Right atrium auricular region (tissue), 2 donors: ENCODE measurements around the gene TRAPPC2L. TPM values are rescaled to one million over a fixed set of nuclear protein-coding genes. Genes with fewer than 3 reads are reported as not detected.

Source experiments
- DNase-seq: peaks from one replicate; pipeline ENCODE4 v3.0.0-alpha.2; 2019; ENCODE audit warnings: low spot score
- H3K27ac ChIP-seq, 2 donors: fragments of 200-600 bp; sonication (generic); 1 replicate in 1 of 2; 2 replicates in 1 of 2; pipeline ENCODE4 v1.5.1; 2016 to 2019
- H3K27me3 ChIP-seq, 2 donors: fragments of 200-600 bp; sonication (generic); one replicate each; pipeline versions ENCODE4 v1.5.1 to v1.6.0; 2017 to 2019
- H3K36me3 ChIP-seq: fragments of 200-600 bp; sonication (generic); one replicate; pipeline ENCODE4 v1.5.1; 2016
- H3K4me1 ChIP-seq, 2 donors: fragments of 200-600 bp; sonication (generic); one replicate each; pipeline versions ENCODE4 v1.5.1 to v1.6.0; 2017 to 2019
- H3K4me3 ChIP-seq, 2 donors: fragments of 200-600 bp; sonication (generic); 1 replicate in 1 of 2; 2 replicates in 1 of 2; pipeline ENCODE4 v1.5.1; 2017 to 2019; ENCODE audit warnings: mild to moderate bottlenecking in 1 of 2, moderate library complexity in 1 of 2
- H3K9me3 ChIP-seq, 2 donors: fragments of 200-600 bp; sonication (generic); one replicate each; pipeline ENCODE4 v1.5.1; 2019
- total RNA-seq, 2 donors: library from RNA; depleted of rRNA; stranded (reverse); fragments of >200 nt; gene quantifications; one replicate each; pipeline ENCODE4 v1.1.0, GENCODE V29; 2016
- TF ChIP-seq, protein P1 (sequence below), 2 donors: fragments of 200-600 bp; sonication (generic); IDR thresholded peaks; one replicate each; pipeline ENCODE4 v1.5.1; 2019; ENCODE audit warnings: antibody characterized with exemption in 2 of 2

Gene TRAPPC2L
- total RNA-seq, 2 donors from 2014 or later: 30.7 to 33.0 TPM

DNA sequence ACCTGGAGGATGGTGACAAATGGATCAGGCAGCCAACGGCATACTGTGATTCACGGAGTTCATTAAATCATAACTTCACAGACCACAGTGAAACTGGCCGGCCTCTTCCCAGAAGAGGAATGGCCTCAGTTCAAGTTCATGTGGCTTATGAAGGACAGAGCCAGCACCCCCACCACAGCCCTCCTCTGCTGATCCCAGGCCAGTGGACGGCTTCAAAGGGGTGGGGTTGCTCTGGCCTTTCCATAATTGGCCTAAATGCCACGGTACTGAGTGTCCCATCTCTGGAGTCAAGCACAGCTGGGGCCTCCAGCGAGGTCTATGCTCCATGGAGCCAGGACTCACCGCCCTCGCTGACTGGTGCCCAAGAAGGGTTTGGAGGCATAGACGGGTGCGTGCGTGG is 21.5 kb upstream of the TRAPPC2L start:
- Histone ChIP-seq H3K9me3 (no peaks in the 10 kb centered on the region), H3K36me3 (peaks cover 17% of the 10 kb centered on the region), H3K27ac (no peak overlapping the region), H3K4me3 (no peak overlapping the region), H3K27me3 (no peaks in the 10 kb centered on the region), H3K4me1 (no peaks in the 10 kb centered on the region)
- DNase-seq: peak; percentile 68
- TF ChIP-seq, protein P1, sequence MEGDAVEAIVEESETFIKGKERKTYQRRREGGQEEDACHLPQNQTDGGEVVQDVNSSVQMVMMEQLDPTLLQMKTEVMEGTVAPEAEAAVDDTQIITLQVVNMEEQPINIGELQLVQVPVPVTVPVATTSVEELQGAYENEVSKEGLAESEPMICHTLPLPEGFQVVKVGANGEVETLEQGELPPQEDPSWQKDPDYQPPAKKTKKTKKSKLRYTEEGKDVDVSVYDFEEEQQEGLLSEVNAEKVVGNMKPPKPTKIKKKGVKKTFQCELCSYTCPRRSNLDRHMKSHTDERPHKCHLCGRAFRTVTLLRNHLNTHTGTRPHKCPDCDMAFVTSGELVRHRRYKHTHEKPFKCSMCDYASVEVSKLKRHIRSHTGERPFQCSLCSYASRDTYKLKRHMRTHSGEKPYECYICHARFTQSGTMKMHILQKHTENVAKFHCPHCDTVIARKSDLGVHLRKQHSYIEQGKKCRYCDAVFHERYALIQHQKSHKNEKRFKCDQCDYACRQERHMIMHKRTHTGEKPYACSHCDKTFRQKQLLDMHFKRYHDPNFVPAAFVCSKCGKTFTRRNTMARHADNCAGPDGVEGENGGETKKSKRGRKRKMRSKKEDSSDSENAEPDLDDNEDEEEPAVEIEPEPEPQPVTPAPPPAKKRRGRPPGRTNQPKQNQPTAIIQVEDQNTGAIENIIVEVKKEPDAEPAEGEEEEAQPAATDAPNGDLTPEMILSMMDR (IDR thresholded peaks at IDR 0.05): no peak

DNA sequence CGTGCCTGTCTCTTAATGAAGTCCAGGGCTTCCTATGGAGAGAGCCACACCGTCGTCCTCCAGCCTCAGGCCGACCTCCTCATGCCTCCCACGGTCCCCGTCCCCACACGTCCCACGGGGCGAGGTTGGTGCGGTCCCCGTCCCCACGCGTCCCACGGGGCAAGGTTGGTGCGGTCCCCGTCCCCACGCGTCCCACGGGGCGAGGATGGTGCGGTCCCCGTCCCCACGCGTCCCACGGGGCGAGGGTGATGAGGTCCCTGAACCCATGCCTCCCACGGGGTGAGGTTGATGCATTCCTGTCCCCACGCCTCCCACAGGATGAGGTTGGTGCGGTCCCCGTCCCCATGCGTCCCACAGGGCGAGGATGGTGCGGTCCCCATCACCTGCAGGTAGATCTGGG is 21.1 kb upstream of the TRAPPC2L start:
- no peaks in the 10 kb centered on the region for H3K9me3 ChIP-seq
- no peak for DNase-seq
- peaks cover 21% of the 10 kb centered on the region for H3K36me3 ChIP-seq
- H3K27ac ChIP-seq: no peak overlapping the region
- no peaks in the 10 kb centered on the region for H3K4me1 ChIP-seq
- H3K27me3 ChIP-seq: no peaks in the 10 kb centered on the region
- H3K4me3 ChIP-seq: no peak overlapping the region
- TF ChIP-seq, protein P1 (IDR thresholded peaks at IDR 0.05): no peak

DNA sequence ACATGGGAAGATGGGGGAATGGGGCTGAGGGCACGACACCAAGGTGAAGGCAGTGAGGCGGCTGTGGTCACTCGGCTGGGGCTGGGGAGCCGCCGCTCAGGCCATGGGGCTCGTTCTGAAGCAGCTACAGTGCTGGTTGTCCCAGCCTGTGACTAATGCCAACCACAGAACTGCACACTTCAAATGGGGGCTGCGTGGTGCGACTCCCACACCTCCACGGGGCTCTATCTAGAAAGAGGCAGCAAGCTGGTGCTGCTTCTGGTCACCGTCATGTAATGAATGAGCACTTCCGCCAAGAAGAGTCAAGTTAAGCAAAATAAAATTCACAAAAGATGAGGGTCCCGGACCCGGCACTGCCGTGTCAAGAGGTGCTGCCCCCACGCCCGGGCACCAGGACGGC is 20.1 kb upstream of the TRAPPC2L start:
- H3K27ac ChIP-seq: no peak overlapping the region
- no peak for DNase-seq
- no peaks in the 10 kb centered on the region for H3K4me1 ChIP-seq
- no peaks in the 10 kb centered on the region for H3K9me3 ChIP-seq
- TF ChIP-seq, protein P1 (IDR thresholded peaks at IDR 0.05): no peak
- H3K27me3 ChIP-seq: no peaks in the 10 kb centered on the region
- H3K4me3 ChIP-seq: no peak overlapping the region
- H3K36me3 ChIP-seq: peaks cover 25% of the 10 kb centered on the region

DNA sequence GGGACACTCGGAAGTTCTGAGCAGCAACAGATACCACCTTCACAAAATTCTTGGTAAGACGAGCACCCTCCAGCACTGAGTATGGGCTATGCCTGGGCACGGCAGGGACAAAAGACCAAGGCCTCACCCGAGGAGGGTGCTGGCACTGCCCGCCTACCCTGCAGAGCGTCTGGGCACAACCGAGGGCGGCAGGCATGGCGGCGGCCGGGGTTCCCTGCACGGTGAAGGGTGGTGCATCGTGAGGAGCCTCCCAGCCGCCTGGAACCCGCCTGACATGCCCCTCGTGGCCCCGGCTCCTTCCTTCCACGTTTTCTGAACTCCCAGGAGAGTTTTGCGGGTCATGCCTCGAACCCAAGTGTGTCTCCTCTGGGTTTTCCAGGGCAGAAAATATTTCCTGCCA is 19.1 kb upstream of the TRAPPC2L start:
- Histone ChIP-seq H3K9me3 (no peaks in the 10 kb centered on the region), H3K27me3 (no peaks in the 10 kb centered on the region), H3K4me1 (no peaks in the 10 kb centered on the region), H3K4me3 (no peak overlapping the region), H3K27ac (no peak overlapping the region), H3K36me3 (peaks cover 34% of the 10 kb centered on the region)
- no peak for DNase-seq
- TF ChIP-seq, protein P1 (IDR thresholded peaks at IDR 0.05): no peak

DNA sequence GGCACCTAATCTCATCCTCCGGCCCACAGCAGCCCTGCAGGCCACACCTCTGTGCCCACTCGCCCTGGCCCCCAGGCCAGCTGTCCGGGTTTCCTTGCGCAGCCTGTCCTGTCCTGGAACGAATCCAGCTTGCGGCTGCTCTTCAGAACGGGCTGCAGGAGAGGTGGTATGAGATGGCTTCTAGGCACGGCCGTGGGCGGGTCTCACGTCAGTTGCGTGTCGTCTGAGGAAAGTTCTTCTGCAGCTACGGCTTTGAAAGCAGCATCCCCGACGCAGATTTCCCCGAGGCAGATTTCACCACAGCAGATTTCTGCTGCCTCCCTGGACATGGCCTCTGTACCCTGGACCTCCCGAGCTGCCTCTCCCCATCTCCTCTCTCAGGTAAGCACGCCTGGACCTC is 18.4 kb upstream of the TRAPPC2L start:
- no peak overlapping the region for H3K4me3 ChIP-seq
- peaks cover 34% of the 10 kb centered on the region for H3K36me3 ChIP-seq
- no peak for DNase-seq
- no peaks in the 10 kb centered on the region for H3K4me1 ChIP-seq
- TF ChIP-seq, protein P1 (IDR thresholded peaks at IDR 0.05): no peak
- no peaks in the 10 kb centered on the region for H3K27me3 ChIP-seq
- H3K9me3 ChIP-seq: no peaks in the 10 kb centered on the region
- no peak overlapping the region for H3K27ac ChIP-seq

DNA sequence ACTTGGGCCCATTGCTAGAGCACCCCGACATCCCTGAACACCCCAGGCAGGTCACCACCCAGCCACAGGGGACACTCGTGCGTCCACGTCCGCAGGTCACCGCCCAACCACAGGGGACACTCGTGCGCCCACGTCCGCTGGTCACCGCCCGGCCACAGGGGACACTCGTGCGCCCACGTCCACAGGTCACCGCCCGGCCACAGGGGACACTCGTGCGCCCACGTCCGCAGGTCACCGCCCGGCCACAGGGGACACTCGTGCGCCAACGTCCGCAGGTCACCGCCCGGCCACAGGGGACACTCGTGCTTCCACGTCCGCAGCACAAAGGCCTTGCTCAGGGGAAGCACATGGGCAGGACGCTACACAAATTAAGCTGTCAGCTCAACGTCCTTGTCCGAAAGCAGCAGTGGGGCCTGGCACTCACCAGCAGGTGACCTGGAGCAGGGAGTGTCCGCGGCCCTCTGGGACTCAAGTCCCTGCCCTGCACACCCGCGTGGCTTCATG is 17.8 kb upstream of the TRAPPC2L start:
- peaks cover 34% of the 10 kb centered on the region for H3K36me3 ChIP-seq
- H3K9me3 ChIP-seq: no peaks in the 10 kb centered on the region
- no peaks in the 10 kb centered on the region for H3K4me1 ChIP-seq
- no peak overlapping the region for H3K27ac ChIP-seq
- DNase-seq: no peak
- no peak overlapping the region for H3K4me3 ChIP-seq
- no peaks in the 10 kb centered on the region for H3K27me3 ChIP-seq
- TF ChIP-seq, protein P1 (IDR thresholded peaks at IDR 0.05): no peak
